ENCODE measurements around the gene MYG1.
"Not testable (repeated sequence)": the region's sequence is repeated elsewhere in the genome, so short reads cannot be mapped to it uniquely, and the experiment has no call there.

MYG1 gene

DNA sequence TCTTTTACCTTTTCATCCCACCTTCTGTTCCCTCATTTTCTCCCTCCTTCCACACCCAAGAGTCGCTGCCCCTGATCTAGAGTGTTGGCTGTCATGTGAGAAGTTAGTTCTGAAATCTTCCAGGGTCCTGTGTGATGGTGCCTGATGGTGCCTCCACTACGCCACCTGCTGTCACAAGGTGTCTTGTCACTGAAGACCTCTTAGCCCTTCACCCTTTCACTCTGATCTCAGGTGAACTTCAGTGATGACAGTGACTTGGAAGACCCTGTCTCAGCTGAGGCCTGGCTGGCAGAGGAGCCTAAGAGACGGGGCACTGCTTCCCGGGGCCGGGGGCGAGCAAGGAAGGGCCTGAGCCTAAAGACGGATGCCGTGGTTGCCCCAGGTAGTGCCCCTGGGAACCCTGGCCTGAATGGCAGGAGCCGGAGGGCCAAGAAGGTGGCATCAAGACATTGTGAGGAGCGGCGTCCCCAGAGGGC, 11.7 kb upstream of the MYG1 start:
- peak; percentile 63 for DNase-seq (ENCODE audit: low read depth)

DNA sequence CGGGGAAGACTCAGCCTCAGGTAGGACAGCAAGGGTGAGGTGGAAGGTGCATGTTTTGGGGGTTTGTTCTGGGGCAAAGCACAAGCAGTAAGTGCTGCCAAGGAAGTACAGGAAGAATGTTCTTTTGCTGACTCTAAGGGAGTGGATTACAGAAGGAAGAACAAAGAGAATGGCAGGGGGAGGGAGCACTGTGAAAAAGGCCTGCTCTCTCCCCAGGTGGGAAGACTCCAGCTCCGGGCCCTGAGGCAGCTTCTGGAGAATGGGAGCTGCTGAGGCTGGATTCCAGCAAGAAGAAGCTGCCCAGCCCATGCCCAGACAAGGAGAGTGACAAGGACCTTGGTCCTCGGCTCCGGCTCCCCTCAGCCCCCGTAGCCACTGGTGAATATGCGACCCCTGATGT, 11.2 kb upstream of the MYG1 start:
- no peak for DNase-seq (ENCODE audit: low read depth)

DNA sequence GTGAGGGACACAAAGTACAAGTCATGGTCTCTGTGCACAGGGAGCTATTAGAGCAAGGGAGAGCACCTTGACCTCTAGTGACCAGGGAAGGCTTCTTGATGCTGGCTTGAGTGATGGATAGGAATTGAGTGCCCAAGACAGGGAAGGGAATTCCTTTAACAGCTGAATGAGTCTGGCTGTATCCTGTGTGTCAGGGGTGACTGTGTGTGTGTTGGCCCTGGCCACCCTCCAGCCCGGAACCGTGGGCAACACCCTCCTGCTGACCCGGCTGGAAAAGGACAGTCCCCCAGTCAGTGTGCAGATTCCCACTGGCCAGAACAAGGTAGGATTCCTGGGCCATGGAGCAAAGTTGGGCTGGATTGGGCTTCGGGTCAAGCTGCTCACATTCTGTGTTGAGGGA, 9.6 kb upstream of the MYG1 start:
- DNase-seq (ENCODE audit: low read depth), result no peak

DNA sequence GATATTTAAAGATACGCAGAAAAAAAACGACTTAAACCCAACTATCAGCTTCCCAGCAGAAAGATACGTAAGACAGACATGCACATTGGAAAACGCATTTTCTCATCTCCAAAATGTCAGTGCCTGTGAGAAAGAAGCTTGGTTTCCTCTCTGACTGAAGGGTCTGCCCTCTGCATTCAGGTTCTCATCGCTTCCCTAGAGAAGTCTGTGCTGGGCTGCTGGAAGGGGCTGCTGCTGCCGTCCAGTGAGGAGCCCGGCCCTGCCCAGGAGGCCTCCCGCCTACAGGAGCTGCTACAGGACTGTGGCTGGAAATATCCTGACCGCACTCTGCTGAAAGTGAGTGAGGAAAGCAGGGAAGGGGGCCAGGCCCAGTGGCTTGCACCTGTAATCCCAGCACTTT, 8.8 kb upstream of the MYG1 start:
- DNase-seq (ENCODE audit: low read depth), result no peak

DNA sequence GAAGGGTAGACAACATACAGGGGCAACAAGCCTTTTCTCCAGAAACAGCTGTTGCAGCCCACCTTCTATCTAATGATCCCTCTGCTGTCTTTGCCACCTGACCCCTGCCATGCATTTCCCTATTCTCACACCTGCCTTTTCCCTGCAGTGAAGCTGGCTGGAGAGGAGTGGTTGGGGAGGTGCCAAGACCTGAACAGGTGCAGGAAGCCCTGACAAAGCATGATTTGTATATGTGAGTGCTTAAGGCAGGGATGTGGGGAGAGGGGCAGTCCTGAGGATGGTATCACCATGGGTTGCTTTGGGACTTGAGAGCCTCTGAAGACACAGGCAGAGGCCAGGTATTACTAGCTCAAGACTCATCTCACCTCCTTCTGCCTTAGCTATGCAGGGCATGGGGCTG, 7.1 kb upstream of the MYG1 start:
- DNase-seq (ENCODE audit: low read depth), result no peak

DNA sequence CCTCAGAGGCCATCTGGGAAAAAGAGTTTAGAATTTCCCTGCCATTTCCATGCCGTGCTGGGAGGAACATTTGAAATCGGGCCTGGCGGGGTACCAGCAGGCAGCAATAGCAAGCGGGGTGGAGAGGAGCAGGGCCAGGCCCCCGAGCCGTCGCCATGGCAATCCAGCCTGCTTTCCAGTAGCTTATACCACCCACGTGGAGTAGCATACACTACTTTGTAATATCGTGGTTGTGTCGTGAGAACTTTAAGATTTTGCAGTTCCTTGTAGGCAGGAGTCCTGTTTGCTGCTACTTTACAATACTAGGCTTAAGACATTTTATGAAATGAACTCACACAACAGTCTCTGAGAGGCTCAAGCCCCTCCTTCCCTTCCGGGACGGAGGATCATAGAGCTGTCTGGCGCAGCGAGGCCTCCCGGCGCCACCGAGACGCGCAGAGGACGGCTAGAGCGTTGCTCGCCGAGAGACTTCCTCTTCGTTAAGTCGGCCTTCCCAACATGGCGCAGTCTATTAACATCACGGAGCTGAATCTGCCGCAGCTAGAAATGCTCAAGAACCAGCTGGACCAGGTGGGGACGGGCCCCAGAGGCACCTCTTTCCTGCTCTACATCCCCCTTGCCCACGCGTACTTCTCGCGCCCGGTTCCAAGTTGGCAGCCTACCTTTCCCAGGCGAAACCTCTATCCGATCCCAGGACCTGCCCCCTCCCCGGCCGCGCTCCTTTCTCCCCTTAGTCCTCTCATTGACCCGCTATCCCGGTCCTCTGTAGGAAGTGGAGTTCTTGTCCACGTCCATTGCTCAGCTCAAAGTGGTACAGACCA, 4.2 kb upstream of the MYG1 start, which contains the start of gene PFDN5:
Gene PFDN5 (plus strand): TSS at position 473 of the 821 bp plus-strand sequence. CDS start 26 bp downstream, at position 499.
- DNase-seq (ENCODE audit: low read depth), result peak; percentile 79

DNA sequence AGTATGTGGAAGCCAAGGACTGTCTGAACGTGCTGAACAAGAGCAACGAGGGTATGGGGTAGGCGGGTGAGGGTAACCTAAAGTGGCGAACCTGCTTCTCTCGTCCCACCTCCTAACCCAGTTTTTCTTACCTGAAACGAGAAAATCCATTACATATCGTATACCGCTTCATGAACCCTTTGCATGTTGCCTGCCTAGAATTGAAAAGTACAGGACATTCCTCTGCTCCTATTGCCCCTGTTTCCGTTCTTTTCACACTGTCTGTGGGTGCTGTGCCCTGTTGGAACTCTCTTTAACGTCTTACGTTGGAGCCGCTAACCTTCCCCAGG, 3.6 kb upstream of the MYG1 start:
- no peak for DNase-seq (ENCODE audit: low read depth)

DNA sequence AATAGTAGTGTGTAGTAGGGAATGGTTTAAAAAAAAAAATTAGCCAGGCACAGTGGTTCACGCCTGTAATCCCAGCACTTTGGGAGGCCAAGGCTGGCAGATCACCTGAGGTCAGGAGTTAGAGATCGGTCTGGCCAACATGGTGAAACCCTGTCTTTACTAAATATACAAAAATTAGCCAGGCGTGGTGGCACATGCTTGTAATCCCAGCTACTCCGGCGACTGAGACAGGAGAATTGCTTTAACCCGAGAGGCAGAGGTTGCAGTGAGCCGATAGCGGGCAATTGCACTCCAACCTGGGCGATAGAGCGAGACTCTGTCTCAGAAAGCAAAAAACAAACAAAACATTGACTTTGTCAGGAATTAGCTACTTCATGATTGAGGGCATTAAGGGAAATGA, 2.4 kb upstream of the MYG1 start:
- not testable (repeated sequence) for DNase-seq (ENCODE audit: low read depth)

DNA sequence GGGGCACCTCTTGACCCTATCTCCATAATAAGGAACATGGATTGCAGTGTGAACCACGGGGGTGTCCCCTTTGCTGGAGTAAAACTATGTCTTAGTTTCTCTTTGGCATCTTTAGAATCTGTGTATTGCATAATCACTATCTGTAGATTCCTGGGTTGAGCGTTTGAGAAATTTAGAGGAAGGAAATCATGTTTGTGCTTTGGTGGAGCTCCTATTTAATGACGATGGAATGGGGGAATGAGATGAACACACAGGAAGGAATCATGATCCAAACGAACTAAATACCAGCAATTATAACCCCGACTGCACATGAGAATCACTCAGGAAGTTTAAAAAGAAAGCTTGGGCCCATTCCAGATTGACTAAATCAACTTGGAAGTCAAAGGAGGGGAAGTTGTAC, 1.3 kb upstream of the MYG1 start:
- no peak for DNase-seq (ENCODE audit: low read depth)

DNA sequence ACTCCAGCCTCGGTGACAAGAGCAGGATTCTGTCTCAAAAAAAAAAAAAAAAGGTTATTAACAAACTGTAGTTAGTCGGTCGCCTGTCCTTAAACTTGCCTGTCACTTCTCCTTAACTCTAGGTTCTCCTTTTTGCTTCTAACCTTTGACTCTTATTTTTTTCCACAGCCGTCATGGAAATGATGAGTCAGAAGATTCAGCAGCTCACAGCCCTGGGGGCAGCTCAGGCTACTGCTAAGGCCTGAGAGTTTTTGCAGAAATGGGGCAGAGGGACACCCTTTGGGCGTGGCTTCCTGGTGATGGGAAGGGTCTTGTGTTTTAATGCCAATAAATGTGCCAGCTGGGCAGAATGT, 418 bp upstream of the MYG1 start:
- no peak for DNase-seq (ENCODE audit: low read depth)

DNA sequence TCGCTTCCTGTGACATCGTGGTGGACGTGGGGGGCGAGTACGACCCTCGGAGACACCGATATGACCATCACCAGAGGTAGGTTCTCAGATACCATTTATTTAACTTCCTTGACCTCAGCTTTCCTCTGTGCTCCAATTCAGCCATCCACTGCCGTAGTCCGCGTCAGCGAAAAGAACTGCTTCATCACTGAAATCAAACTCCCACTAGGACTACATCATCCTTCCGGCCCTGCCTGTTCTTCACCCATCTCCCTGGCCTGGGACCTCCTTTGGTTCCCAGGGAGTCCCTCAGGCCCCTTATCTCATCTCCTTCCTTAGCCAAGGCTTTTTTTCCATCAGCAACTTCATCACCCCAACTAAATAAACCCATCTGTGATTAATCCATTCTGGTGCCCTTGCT, 692 bp downstream of the MYG1 start:
- DNase-seq (ENCODE audit: low read depth), result no peak

DNA sequence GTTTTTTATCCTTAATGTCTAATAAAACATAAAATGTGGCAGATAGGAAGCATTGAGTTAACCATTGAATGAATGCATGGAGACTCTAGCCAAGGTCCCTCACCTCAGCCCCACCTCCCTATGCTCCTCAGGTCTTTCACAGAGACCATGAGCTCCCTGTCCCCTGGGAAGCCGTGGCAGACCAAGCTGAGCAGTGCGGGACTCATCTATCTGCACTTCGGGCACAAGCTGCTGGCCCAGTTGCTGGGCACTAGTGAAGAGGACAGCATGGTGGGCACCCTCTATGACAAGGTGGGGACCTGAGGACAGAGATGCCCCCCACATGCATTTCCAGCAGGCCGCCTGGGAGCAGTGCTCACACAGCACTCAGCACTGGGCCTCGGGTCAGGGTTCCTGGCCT, 3.4 kb downstream of the MYG1 start:
- DNase-seq (ENCODE audit: low read depth), result no peak

DNA sequence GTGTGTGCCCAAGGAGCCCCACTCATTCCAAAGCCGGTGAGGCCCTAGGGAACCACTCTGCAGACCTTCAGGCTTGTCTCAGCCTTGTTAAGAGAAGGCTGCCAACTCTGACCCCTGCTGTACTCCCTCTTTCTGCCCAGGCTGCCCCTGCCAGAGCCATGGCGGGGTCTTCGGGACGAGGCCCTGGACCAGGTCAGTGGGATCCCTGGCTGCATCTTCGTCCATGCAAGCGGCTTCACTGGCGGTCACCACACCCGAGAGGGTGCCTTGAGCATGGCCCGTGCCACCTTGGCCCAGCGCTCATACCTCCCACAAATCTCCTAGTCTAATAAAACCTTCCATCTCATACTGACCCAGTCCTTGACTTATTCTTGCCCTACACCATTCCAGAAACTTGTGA, 7.3 kb downstream of the MYG1 start:
- DNase-seq (ENCODE audit: low read depth), result no peak

DNA sequence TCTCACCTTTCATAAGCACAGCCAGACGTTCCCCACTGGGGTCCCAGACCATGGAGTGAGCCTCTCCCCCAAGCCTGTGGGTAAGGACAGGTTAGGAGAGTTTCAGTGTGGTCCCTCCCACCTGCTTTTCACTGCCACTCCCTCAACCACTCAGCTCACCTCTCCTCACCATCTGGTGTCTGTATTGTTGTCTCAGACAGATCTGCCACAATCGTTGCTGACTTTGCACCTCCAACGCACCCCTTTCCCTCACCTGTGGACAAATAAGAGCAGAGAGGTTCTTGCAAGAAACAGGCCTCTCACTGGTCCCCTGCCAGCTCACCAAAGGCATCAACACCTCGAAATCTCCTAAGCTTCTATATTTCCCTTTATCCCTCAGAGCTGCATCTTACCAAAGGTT, 8.8 kb downstream of the MYG1 start:
- no peak for DNase-seq (ENCODE audit: low read depth)

DNA sequence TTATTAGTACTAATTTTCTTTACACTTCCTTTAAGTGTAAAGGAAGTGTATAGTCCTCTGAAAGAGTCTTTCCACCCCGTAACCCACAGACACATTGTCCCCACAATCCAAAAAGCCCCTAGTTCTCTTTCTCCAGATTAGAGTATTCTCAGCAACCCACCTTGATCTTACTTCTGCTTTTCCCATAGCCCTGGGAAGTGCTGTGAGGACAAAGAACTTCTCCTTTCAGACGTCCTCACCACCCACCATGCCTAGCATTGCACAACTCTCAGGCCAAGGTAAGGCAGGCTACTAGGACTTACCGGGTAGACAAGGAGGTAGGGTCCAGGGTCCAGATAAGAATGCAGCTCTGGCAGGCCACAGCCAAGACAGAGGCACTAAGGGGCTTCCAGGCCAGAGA, 14.5 kb downstream of the MYG1 start:
- DNase-seq (ENCODE audit: low read depth), result no peak

DNA sequence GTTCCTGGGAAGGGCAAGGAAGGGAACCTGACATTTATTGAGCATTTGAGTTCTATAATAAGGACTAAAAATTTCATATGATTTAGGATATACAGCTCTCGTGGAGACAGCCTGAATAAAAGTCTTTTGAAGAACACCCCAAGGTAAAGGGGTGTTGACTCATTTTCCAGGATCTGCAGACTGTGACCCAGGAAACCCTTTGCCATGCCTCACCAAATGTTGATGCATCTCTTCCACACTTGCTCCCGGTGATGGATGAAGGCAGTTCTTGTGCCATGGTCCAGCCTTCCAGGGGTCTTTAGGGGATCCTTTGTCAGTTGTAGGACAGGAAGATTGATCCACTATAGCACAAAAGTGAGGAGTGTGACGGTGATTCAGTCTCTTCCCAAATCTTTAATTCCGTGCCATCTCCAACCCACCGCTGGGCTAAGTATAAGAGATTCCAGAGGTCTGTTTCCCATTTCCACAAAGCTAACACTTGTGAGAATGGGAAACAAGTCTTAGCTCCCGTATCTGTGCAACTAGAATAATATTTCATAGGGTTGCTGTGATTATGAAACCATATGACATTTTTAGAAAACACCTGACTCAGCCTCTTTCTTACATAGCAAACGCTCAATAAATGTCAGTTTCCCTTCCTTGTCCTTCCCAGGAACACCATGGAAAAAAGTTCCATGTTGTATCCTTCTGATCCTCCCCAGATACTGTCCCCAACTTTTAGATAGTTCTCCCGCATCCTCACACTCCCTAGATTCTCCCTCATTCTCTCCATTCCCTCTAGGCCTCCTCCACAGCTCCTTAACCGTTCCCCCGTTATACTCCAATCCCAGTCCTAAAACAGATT, 21.1 kb downstream of the MYG1 start:
- no peak for DNase-seq (ENCODE audit: low read depth)

DNA sequence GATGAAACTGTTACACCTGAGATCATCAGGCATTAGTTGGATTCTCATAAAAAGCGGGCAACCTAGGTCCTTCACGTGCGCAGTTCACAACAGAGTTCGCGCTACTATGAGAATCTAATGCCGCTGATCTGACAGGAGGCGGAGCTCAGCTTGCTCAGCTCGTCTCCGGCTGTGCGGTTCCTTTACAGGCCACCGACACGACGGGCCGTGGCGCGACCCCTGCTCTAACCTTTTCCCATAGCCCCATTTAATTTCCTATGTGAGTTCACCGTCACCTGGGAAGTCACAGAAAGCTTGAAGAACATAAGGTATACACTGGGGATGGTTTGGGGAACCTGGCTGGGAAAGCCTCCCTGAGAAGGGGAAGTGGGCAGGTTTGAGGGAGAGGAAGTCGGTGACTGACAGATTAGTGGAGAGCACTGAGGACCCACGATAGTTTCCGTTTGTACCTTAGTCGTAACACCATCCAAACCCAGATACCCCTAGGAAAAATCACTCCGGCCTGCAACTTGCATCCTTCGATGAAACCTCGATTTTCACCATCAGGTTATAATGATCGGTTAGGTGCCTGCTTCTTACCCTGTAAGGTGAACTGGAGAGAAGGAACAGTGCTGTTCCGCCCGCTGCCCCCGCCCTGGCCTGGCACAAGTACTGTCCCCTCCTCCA, 24.8 kb downstream of the MYG1 start:
- peak; percentile 33 for DNase-seq (ENCODE audit: low read depth)

DNA sequence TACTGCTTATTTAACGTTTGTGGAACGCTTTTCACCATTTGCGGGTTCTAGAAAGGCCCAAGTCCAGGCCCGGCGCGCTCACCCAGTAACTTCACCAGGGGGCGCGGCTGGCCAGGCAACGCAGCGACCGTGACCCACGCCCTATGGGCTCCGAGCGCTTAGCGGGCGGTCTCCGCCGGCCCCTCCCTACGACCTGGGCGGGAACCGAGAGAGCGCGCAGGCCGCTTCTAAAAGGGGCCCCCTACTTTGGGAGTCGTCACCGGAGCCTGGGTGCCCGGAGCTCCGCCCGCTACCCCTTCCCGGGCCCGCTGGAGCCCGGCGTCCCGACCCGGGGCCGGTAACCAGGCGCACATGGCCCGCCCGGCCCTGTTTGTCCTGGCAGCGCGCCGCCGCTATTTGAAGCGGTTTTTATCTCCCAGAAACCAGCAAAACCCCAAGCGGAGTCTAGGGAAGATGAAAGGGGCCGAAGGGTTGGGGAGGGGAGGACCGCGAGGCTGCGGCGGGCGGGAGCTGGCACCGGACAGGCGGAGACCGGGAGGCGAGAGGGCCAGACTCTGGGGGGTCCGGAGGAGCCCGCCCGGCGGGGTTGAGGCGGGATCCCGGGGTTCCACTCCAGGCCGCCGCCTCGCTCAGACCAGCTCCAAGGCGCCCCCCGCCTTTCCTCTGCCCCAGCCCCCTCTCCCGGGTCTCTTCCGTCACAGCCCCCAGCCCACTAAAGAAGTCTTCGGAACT, 25.4 kb downstream of the MYG1 start:
- DNase-seq (ENCODE audit: low read depth), result peak; percentile 81

DNA sequence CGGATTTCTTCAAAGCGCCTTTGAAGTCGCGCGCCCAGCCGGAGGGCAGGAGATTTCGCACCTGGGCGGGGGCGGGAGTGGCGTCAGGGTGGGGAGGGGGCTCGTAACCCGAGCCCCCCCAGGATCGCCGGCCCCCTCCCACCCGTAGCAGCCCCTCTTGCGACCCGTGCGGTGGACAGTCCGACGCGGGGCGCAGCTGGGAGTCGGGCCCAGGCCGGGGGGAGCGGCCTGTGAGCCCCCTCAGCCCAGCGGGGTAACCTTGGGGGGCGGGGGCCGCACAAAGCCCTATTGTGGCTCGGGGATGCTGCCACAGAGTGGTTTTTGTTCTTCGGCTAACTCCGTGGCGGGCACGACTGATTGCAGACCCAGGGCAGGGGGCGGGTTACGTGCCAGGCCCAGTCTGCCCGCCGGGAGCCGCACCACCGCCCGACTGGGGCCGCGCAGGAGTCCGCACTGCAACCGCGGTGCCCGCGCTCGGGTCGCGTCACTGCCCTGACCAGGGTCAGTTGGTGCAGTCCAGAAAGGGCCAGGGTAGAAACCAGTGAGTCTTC, 26.1 kb downstream of the MYG1 start:
- DNase-seq (ENCODE audit: low read depth), result no peak

DNA sequence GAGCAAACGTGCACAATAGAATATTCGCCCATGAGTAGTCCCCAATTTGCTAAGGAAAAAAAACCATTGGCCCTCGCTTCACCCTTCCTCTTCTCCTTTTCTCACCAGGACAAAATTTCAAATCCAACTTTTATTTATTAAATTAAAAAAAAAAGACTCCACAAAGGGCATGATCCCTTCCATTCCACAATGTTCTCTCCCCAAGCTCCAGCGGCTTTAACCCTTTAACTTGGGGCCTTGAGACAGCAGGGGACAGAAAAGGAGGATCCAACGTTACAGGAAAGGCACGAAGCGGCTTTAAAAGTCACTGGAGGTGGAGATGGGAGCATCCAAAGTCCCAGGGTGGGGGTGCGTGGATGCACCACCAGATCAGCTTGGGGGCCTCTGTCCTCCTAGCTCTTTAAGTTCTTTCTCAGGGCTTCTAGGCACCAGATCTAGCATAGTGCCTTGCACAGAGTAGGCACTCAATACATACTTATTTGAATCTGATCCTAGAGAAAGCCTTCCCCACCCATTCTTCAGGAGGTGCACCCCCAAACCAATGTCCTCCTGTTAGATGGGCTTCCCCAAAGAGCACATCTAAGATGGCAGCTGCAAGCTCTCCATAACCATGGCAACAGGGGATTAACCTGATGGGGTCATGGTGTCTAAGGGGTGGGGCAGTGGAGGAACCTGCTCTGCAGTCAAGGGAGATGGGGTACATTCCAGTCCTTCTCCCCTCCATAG, 27.1 kb downstream of the MYG1 start:
- no peak for DNase-seq (ENCODE audit: low read depth)

DNA sequence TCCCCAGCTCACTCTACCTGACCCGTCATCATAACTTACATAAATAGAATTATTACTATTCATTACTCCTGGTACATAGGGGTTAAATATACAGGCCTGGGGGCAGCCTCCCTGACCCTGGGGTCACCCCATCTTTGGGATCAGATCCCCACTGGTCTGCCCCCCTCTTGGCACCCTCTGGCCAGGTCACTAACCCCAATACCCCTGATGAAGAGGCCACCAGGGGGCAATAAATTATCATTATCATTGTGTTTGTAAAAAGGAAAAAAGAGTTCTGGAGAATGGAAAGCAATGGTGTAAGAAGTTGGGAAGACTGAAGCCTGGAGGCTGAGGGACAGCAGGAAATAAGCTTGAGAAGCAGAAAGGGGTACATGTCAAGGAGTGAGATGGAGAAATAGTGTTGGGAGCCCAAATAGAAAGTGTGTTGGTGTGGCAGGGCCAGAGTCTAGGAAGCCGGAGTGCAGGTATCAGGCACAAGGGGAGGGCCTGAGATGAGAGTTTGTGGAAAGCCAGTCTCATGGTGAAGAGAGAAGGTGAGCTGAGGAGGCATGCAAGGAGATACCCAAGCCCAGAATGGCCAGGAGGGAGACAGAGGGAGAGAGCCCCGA, 28.0 kb downstream of the MYG1 start:
- DNase-seq (ENCODE audit: low read depth), result no peak
